NCI-H345 treated with DMSO at 0.1 percent for 48 hours (cell line): ENCODE measurements around the gene LMBRD2.

Source experiments
- DNase-seq: peaks from one replicate; lab custom pipeline; 2025; ENCODE audit not compliant: unreplicated experiment; lab: John Stamatoyannopoulos, UW

Gene LMBRD2

GRCh38 chr5:36111238-36111637, 40.4 kb downstream of the LMBRD2 start:
- no peak for DNase-seq

- no peak for DNase-seq
Measured at GRCh38 chr5:36108758-36109460, 42.8 kb downstream of the LMBRD2 start.

- no peak for DNase-seq
Measured at GRCh38 chr5:36105819-36106218, 45.9 kb downstream of the LMBRD2 start.

- no peak for DNase-seq
Measured at GRCh38 chr5:36099748-36100147, 51.9 kb downstream of the LMBRD2 start.

- DNase-seq = no peak
Measured at GRCh38 chr5:36096486-36096885, 55.2 kb downstream of the LMBRD2 start.

GRCh38 chr5:36089989-36090388, 61.7 kb downstream of the LMBRD2 start:
- DNase-seq = no peak

GRCh38 chr5:36079200-36079781, 72.4 kb downstream of the LMBRD2 start:
- DNase-seq = peak; percentile 48

GRCh38 chr5:36078430-36078829, 73.3 kb downstream of the LMBRD2 start:
- no peak for DNase-seq

- DNase-seq = peak; percentile 68
Measured at GRCh38 chr5:36073595-36074216, 78.0 kb downstream of the LMBRD2 start.

GRCh38 chr5:36070687-36071571, 80.8 kb downstream of the LMBRD2 start:
- no peak for DNase-seq

GRCh38 chr5:36068751-36069281, 82.9 kb downstream of the LMBRD2 start:
- DNase-seq = no peak

- DNase-seq = no peak
Measured at GRCh38 chr5:36066540-36067210, 85.0 kb downstream of the LMBRD2 start, which contains the start of gene UGT3A2. Gene UGT3A2, minus strand, starts transcription at chr5:36066882. Its CDS starts 93 bp downstream, at chr5:36066789.

- no peak for DNase-seq
Measured at GRCh38 chr5:36066001-36066539, 85.6 kb downstream of the LMBRD2 start.

GRCh38 chr5:36060420-36060887, 91.2 kb downstream of the LMBRD2 start:
- DNase-seq = no peak

- no peak for DNase-seq
Measured at GRCh38 chr5:36059571-36060419, 91.9 kb downstream of the LMBRD2 start.

- DNase-seq = no peak
Measured at GRCh38 chr5:36058776-36059175, 92.9 kb downstream of the LMBRD2 start.

GRCh38 chr5:36057386-36057785, 94.3 kb downstream of the LMBRD2 start:
- no peak for DNase-seq

GRCh38 chr5:36056422-36056821, 95.3 kb downstream of the LMBRD2 start:
- DNase-seq = no peak

GRCh38 chr5:36055984-36056383, 95.7 kb downstream of the LMBRD2 start:
- no peak for DNase-seq
